GM12801 (cell line): ENCODE results near the gene FAM193A.

Source experiments
- TF ChIP-seq, protein P1 (sequence below): IDR thresholded peaks from one replicate; pipeline ENCODE4 v1.5.1; 2011; ENCODE audit warnings: control low read depth; ENCODE audit not compliant: insufficient read length; ENCODE audit errors: extremely low read depth

FAM193A gene, protein sequence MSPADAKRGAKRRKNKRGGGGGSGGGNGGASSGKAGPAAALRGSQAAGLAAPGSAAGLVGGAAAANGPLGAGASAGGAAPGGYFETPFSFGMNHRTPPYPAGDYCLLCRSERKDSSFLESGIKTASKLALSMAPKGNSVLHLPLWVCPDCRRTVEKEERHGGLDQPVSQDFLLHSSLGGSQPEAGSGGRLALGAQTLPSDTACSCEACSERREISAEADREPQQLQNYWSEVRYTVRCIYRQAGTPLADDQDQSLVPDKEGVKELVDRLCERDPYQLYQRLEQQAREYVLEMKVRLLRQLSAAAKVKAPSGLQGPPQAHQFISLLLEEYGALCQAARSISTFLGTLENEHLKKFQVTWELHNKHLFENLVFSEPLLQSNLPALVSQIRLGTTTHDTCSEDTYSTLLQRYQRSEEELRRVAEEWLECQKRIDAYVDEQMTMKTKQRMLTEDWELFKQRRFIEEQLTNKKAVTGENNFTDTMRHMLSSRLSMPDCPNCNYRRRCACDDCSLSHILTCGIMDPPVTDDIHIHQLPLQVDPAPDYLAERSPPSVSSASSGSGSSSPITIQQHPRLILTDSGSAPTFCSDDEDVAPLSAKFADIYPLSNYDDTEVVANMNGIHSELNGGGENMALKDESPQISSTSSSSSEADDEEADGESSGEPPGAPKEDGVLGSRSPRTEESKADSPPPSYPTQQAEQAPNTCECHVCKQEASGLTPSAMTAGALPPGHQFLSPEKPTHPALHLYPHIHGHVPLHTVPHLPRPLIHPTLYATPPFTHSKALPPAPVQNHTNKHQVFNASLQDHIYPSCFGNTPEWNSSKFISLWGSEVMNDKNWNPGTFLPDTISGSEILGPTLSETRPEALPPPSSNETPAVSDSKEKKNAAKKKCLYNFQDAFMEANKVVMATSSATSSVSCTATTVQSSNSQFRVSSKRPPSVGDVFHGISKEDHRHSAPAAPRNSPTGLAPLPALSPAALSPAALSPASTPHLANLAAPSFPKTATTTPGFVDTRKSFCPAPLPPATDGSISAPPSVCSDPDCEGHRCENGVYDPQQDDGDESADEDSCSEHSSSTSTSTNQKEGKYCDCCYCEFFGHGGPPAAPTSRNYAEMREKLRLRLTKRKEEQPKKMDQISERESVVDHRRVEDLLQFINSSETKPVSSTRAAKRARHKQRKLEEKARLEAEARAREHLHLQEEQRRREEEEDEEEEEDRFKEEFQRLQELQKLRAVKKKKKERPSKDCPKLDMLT (N-terminal part only)

DNA sequence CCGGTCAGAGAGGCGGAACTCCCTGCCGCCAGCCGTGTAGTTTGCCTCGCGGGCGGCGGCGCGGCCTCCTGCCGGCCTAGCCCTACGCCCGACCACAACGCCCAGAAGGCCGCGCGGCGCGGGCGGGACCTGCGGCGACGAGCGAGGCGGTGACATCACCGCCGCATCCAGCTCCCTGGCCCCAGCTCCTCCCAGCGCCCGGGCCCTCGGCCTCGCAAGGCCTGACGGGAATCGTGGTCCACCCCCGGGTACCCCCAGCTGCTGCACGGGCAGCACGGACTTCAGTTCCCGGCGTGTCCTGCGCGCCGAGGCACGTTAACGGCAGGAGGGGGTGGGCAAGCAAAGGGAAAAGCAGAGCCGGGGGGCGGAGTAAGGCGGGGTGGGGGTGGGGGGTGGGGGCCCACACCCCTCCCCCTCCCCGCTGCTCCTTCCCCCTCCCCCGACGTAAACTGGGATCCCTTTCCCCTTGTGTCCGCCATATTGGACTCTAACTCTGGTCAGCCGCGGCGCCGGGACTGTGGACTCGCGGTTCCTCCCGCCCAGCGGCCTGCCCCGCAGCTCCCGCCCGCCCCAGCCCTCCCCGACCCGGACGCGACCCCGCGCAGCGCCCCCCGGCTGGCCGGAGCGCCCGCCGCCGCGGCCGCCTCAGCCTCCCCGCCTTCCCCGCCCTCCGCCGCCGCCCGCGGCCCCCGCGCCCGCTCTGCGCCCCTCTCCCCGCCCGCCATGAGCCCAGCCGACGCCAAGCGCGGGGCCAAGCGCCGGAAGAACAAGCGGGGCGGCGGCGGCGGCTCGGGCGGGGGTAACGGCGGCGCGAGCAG, at the start of gene FAM193A:
TSS of gene FAM193A (plus strand) at position 455 of the 818 bp plus-strand sequence. CDS start at position 724, 269 bp downstream.
- TF ChIP-seq, protein P1, sequence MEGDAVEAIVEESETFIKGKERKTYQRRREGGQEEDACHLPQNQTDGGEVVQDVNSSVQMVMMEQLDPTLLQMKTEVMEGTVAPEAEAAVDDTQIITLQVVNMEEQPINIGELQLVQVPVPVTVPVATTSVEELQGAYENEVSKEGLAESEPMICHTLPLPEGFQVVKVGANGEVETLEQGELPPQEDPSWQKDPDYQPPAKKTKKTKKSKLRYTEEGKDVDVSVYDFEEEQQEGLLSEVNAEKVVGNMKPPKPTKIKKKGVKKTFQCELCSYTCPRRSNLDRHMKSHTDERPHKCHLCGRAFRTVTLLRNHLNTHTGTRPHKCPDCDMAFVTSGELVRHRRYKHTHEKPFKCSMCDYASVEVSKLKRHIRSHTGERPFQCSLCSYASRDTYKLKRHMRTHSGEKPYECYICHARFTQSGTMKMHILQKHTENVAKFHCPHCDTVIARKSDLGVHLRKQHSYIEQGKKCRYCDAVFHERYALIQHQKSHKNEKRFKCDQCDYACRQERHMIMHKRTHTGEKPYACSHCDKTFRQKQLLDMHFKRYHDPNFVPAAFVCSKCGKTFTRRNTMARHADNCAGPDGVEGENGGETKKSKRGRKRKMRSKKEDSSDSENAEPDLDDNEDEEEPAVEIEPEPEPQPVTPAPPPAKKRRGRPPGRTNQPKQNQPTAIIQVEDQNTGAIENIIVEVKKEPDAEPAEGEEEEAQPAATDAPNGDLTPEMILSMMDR: no peak

DNA sequence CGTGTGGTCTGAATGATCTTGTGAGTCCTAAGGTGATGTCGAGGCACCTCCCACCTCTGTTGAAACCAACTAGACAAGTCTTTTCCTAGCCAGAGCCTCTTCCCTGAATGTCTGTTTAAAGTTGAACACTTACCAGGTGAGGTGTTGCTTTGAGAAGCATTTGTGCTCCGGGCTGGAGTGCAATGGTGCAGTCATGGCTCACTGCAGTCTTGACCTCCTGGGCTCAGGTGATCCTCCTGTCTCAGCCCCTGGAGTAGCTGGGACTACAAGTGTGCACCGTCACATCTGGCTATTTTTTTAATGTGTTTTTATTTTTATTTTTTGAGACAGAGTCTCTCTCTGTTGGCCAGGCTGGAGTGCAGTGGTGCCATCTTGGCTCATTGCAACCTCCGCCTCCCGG, 49.5 kb upstream of the FAM193A start:
- TF ChIP-seq, protein P1: no peak

DNA sequence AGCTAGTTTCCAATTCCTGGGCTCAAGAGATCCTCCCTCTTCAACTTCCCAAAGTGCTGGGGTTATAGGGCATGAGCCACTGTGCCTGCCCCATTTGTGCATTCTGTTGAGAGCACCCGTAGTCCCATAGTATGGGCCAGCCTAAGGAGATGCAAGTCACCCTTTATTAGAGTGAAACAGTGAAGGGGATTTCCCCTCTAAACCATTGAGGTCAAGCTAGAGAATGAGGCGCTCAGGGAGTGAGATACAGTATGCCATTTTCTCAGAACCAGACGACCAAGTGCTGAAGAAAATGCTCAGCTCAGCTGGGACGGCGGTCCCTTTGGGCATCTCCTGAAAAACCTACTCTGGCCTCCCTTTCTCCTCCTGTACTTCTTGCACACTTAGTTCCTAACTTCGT, 48.8 kb upstream of the FAM193A start:
- TF ChIP-seq, protein P1: no peak

DNA sequence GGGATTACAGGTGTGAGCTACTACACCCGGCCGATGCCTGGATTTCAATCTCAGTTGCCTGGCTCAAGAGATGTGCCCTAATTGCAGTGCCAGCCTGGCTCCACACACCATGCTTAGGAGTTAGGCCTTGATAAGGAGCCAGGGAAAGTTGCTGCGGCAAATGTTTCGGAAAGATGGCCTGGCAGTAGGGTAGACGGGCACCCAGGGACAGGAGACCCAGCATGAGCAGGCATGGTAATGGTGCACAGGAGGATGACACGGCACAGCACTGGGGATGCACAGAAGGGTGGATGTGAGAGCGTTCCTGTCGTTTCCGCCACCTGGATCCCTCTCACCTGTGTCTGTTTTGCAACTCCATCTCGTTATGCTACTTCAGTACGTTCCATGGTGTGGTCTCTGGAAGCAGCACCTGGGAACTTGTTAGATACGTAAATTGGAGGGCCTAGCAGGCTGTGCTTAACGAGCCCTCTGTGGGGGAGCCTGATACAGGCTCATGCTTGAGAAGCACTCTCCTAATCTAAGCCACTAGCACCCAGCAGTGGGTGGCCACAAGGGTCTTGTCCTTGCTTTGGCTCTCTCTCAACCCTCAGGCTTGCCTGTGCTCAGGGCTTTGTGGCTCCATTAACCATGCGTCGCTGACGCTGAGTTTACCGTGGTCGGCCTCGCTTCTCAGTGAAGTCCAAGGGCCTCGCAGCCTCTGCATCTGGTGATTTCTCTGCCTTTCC, 47.2 kb upstream of the FAM193A start:
- TF ChIP-seq, protein P1: no peak

DNA sequence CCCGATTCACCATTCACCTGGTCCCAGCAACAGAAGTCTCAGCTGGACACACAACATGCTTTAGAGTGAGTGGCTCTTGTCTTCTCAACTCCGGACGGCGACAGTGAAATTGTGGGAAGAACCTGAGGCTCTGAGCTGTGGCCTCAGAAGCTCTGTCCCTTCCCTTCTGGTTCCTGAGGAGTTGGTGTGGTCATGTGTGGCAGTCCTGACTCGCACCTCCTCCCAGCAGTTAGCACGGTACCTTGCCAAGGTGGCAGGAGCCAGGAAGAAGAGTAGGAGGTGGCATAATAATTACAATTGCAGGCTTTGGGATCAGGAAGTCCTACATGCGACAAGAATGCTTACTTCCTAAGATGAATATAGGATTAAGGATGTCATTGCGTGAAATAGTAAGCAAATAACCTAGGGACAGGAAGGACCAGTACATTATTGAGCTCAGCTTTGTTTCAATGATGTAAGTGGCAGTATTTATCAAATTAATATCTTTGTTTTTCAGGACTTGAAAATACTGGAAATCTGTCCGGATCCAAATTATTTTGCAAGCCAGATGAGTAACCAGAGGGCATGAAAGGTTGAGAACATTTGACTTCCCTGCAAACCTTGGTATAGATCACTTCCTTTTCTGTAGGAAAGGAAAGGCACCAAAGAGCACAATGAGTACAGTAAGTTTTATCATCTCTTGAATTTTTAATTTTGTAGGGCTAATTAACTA, 46.5 kb upstream of the FAM193A start:
- TF ChIP-seq, protein P1: no peak

DNA sequence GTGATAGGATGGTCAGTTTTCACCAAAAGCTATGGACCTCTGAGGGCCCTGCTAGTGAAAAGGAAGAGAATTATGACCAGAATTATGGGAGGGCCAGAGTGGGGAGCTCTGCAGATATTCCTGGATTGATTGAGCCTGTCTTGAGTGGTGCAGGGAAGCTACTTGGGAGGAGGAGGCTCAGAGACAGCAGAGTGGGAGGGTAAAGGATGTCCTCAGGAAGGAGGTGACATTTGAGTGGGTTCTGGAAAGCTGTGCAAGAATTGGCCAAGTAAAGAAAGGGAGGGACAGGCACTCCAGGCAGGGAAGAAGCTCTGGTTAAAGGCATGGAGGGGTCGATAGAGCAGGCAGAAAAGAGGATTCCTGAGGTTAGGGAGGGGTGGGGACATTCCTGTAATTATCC, 43.5 kb upstream of the FAM193A start:
- TF ChIP-seq, protein P1: no peak
